Nephron (organoid): ENCODE results near the gene RNF224.

Experiments used
- H3K27ac Mint-ChIP-seq, 3 experiments: 2 replicates each; pipeline ENCODE4 v1.8.0; 2020; ENCODE audit warnings: mixed read lengths in 3 of 3, mild to moderate bottlenecking in 2 of 3, moderate library complexity in 1 of 3
- H3K27me3 Mint-ChIP-seq: 2 replicates; pipeline ENCODE4 v1.8.0; 2021; ENCODE audit warnings: low read depth, mild to moderate bottlenecking, moderate library complexity, mixed read lengths
- H3K36me3 Mint-ChIP-seq: 2 replicates; pipeline ENCODE4 v1.8.0; 2020; ENCODE audit warnings: low read depth, mixed read lengths
- H3K4me1 Mint-ChIP-seq: 2 replicates; pipeline ENCODE4 v1.8.0; 2020; ENCODE audit warnings: mixed read lengths
- H3K4me3 Mint-ChIP-seq, 3 experiments: 2 replicates each; pipeline ENCODE4 v1.8.0; 2020; ENCODE audit warnings: mild to moderate bottlenecking in 3 of 3, mixed read lengths in 3 of 3, moderate library complexity in 2 of 3
- H3K9me3 Mint-ChIP-seq: 2 replicates; pipeline ENCODE4 v1.8.0; 2020; ENCODE audit warnings: mixed read lengths
- TF ChIP-seq, protein P1 (sequence below), 3 experiments: fragments of 200-600 bp; sonication (generic); IDR thresholded peaks; one replicate each; pipeline ENCODE4 v1.5.0; 2021; ENCODE audit warnings: antibody characterized with exemption in 3 of 3; ENCODE audit not compliant: unreplicated experiment in 3 of 3

RNF224 gene

DNA sequence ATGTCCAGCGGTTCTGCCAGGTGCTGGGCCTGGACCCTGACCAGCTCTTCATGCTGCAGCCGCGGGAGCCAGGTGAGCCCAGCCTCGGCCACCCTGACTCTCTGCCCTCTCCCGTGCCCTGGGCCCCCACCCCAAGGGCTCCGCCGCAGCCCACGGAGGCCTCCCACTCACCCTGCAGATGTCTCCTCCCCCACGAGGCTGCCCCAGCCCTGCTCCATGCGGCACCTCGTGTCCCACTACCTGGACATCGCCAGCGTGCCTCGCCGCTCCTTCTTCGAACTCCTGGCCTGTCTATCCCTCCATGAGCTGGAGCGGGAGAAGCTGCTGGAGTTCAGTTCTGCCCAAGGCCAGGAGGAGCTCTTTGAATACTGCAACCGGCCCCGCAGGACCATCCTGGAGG lies 12.7 kb upstream of the RNF224 start:
- peaks cover 4% of the 10 kb centered on the region for H3K36me3 Mint-ChIP-seq
- TF ChIP-seq, protein P1, sequence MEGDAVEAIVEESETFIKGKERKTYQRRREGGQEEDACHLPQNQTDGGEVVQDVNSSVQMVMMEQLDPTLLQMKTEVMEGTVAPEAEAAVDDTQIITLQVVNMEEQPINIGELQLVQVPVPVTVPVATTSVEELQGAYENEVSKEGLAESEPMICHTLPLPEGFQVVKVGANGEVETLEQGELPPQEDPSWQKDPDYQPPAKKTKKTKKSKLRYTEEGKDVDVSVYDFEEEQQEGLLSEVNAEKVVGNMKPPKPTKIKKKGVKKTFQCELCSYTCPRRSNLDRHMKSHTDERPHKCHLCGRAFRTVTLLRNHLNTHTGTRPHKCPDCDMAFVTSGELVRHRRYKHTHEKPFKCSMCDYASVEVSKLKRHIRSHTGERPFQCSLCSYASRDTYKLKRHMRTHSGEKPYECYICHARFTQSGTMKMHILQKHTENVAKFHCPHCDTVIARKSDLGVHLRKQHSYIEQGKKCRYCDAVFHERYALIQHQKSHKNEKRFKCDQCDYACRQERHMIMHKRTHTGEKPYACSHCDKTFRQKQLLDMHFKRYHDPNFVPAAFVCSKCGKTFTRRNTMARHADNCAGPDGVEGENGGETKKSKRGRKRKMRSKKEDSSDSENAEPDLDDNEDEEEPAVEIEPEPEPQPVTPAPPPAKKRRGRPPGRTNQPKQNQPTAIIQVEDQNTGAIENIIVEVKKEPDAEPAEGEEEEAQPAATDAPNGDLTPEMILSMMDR (IDR thresholded peaks at IDR 0.05; ENCODE audit: unreplicated experiment in 3 of 3) = no peak
- peaks cover 5% of the 10 kb centered on the region for H3K4me1 Mint-ChIP-seq
- H3K9me3 Mint-ChIP-seq = no peaks in the 10 kb centered on the region
- no peaks in the 10 kb centered on the region for H3K27me3 Mint-ChIP-seq
- H3K27ac Mint-ChIP-seq = no peak overlapping the region
- peak overlapping the region in 1 of 3 experiments; percentile 27 for H3K4me3 Mint-ChIP-seq

DNA sequence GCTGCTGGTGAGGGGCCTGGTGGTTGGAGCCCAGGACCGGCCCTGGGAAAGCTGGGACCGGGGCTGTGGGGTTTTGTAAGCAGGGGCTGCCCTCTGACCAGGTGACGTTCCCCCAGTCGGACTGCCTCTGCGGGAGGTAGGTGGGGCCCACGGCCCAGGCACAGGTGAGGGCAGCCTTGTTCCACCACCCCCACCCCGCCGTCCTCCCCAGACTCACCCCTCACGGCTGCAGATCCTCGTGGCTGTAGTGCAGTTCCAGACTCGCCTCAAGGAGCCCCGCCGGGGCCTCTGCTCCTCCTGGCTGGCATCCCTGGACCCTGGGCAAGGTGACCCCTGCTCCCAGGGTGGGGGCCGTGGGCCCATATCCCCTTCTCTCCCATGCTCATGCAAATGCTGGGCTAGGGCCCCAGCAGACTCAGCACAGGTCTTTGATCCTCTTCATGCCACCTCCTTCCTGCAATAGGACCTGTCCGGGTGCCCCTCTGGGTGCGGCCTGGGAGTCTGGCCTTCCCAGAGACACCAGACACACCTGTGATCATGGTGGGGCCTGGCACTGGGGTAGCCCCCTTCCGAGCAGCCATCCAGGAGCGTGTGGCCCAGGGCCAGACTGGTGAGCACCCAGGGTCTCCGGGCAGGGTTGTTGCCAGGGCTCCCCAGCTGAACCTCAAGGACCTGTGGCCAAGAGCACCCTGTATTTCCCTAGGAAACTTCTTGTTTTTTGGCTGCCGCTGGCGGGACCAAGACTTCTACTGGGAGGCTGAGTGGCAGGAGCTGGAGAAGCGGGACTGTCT lies 11.9 kb upstream of the RNF224 start:
- Mint-ChIP-seq H3K9me3 (no peaks in the 10 kb centered on the region), H3K27ac (no peak overlapping the region), H3K4me1 (peaks cover 5% of the 10 kb centered on the region)

DNA sequence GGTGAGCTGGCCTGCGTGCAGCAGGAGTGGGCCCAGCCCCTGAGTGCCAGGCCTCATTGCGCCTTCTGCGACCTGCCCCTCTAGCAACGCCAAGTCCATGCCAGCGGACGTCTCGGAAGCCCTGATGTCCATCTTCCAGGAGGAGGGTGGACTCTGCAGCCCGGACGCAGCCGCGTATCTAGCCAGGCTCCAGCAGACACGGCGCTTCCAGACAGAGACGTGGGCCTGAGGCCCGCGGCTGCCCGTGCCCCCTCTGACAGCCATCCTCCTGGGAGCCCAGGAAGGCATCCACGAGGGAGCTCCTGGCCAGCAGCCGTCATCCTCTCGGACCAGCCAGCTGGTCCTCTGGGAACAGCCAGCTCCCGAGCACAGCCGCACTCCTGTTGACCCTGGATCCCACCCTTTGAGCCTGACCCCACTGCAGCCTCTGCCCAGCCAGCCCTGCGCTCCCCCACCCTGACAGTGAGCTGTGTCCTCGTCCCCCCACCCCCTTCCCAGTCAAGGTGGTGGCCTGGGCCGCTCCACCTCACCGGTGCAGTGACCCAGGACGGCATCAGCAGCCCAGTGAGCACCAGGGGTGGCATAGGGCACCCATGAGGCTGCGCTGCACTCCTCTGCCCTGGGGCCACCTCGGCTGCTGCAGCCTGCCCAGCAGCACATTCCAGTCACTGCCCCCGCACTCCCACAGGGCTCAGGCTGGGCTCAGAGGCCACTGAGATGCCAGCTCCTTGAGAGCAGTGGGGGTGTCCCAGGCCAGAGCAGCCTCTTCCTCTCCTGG lies 10.9 kb upstream of the RNF224 start:
- peaks cover 5% of the 10 kb centered on the region for H3K4me1 Mint-ChIP-seq
- H3K36me3 Mint-ChIP-seq = peaks cover 4% of the 10 kb centered on the region
- no peaks in the 10 kb centered on the region for H3K9me3 Mint-ChIP-seq
- no peak overlapping the region for H3K4me3 Mint-ChIP-seq
- H3K27ac Mint-ChIP-seq = peak overlapping the region in 1 of 3 experiments; percentile 93
- TF ChIP-seq, protein P1 (IDR thresholded peaks at IDR 0.05; ENCODE audit: unreplicated experiment in 3 of 3) = no peak
- H3K27me3 Mint-ChIP-seq = no peaks in the 10 kb centered on the region

More for the DNA sequence above, 11.9 kb upstream of the RNF224 start:
- Mint-ChIP-seq H3K27me3 (no peaks in the 10 kb centered on the region), H3K36me3 (peaks cover 4% of the 10 kb centered on the region), H3K4me3 (no peak overlapping the region)
- TF ChIP-seq, protein P1 (IDR thresholded peaks at IDR 0.05; ENCODE audit: unreplicated experiment in 3 of 3) = no peak

DNA sequence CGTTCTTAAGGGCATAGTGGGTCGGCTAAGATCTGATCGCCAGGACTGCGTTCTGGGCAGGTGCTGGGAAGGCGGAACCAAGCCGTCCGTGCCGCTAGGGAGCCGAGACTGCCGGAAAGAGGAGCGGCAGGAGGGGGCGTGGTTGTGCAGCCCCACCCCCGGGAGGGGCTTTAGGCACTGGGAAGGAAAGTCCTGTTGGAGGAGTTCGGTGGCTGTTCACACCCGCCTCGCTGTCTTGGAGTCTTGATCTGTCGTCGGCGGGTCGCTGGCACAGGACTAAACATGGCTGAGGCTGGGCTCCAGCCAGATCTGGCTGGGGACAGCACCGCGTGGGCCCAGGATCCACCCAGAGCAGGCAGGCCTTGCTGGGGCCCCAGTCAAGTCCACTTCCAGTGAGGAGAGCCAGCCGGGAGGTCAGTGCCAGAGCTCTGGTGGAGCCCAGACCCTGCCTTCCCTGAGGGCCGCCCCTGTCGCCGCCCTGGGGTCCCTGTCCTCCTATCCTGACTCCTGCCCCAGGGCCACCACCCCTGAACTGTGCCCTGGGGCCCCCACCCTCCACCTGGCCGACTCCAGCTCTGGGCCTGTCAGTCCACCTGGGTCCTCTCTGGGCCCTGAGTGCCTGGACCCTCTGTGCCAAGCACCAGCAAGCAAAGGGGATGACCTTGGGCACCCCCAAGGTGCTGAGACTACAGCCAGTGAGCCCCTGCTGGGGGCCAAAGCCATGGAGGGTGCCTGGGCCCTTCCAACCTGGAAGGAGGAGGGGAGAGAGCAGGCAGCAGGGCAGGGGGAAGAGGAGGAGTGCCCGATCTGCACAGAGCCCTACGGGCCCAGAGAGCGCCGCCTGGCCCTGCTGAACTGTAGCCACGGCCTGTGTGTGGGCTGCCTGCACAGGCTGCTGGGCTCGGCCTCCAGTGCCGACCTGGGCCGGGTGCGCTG lies 9.8 kb upstream of the RNF224 start:
- peak overlapping the region; percentile 70 to 78 (median 76) for H3K4me3 Mint-ChIP-seq
- H3K27ac Mint-ChIP-seq = peak overlapping the region in 2 of 3 experiments; percentile 88 to 93
- peaks cover 4% of the 10 kb centered on the region for H3K36me3 Mint-ChIP-seq
- peaks cover 5% of the 10 kb centered on the region for H3K4me1 Mint-ChIP-seq
- H3K27me3 Mint-ChIP-seq = no peaks in the 10 kb centered on the region
- H3K9me3 Mint-ChIP-seq = no peaks in the 10 kb centered on the region
- TF ChIP-seq, protein P1 (IDR thresholded peaks at IDR 0.05; ENCODE audit: unreplicated experiment in 3 of 3) = no peak

DNA sequence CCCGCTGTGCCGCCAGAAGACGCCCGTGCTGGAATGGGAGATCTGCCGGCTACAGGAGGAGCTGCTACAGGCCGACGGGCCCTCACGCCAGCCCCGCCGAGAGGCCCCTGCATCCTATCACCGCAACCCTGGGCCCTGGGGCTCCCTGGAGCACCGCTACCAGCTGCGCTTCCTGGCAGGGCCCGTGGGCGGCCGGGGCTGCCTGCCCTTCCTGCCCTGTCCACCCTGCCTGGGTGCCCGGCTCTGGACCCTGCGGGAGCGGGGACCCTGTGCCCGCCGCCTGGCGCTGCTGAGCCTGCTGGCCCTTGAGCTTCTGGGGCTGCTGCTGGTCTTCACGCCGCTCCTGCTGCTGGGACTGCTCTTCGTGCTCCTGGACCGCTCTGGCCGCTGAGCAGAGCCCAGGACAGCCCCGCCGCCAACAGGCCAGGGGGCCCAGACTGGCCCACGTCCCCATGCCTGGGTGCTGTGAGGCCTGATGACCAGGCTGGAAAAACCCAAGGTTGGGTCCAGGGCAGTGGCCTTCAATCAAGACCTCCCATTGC lies 9.0 kb upstream of the RNF224 start:
- no peaks in the 10 kb centered on the region for H3K36me3 Mint-ChIP-seq
- TF ChIP-seq, protein P1 (IDR thresholded peaks at IDR 0.05; ENCODE audit: unreplicated experiment in 3 of 3) = no peak

More for the DNA sequence above, 9.0 kb upstream of the RNF224 start:
- H3K9me3 Mint-ChIP-seq = no peaks in the 10 kb centered on the region
- no peak overlapping the region for H3K27ac Mint-ChIP-seq
- H3K27me3 Mint-ChIP-seq = no peaks in the 10 kb centered on the region
- peak overlapping the region in 1 of 3 experiments; percentile 42 for H3K4me3 Mint-ChIP-seq
- peaks cover 5% of the 10 kb centered on the region for H3K4me1 Mint-ChIP-seq
